ENCODE measurements around the gene TRMT1L.
"Not testable (repeated sequence)": the region's sequence is repeated elsewhere in the genome, so short reads cannot be mapped to it uniquely, and the experiment has no call there.

Gene TRMT1L

GRCh38 chr1:185156854-185157598 is at the start of gene TRMT1L, which contains the start of gene SWT1:
TSS of gene TRMT1L (minus strand) at chr1:185156953. CDS start at chr1:185156712, 241 bp downstream.
TSS of gene SWT1 (plus strand) at chr1:185157167. CDS start at chr1:185160842, 3,675 bp downstream.
- peak within 1 kb of the TSS; percentile 91 for H3K27ac ChIP-seq
- TF ChIP-seq CTCF (IDR thresholded peaks at IDR 0.05) = no peak
- TF ChIP-seq ZFX (IDR thresholded peaks at IDR 0.05; ENCODE audit: borderline replicate concordance) = no peak

GRCh38 chr1:185200889-185201288 is 44.1 kb upstream of the TRMT1L start:
- no peak overlapping the region for H3K27ac ChIP-seq
- TF ChIP-seq ZFX (IDR thresholded peaks at IDR 0.05; ENCODE audit: borderline replicate concordance) = no peak
- no peak for TF ChIP-seq CTCF (IDR thresholded peaks at IDR 0.05)

GRCh38 chr1:185198712-185199111 is 42.0 kb upstream of the TRMT1L start:
- H3K27ac ChIP-seq = not testable (repeated sequence)

GRCh38 chr1:185193756-185194155 is 37.0 kb upstream of the TRMT1L start:
- TF ChIP-seq ZFX (IDR thresholded peaks at IDR 0.05; ENCODE audit: borderline replicate concordance) (no peak), CTCF (IDR thresholded peaks at IDR 0.05) (no peak)
- H3K27ac ChIP-seq = no peak overlapping the region

GRCh38 chr1:185170291-185170848 is 13.6 kb upstream of the TRMT1L start:
- no peak overlapping the region for H3K27ac ChIP-seq
- TF ChIP-seq ZFX (IDR thresholded peaks at IDR 0.05; ENCODE audit: borderline replicate concordance) = no peak
- peak; percentile 99 for TF ChIP-seq CTCF (IDR thresholded peaks at IDR 0.05)

GRCh38 chr1:185166106-185166505 is 9.4 kb upstream of the TRMT1L start:
- H3K27ac ChIP-seq = no peak overlapping the region
- TF ChIP-seq ZFX (IDR thresholded peaks at IDR 0.05; ENCODE audit: borderline replicate concordance) = no peak
- TF ChIP-seq CTCF (IDR thresholded peaks at IDR 0.05) = no peak

- no peak overlapping the region for H3K27ac ChIP-seq
- TF ChIP-seq CTCF (IDR thresholded peaks at IDR 0.05) (no peak), ZFX (IDR thresholded peaks at IDR 0.05; ENCODE audit: borderline replicate concordance) (no peak)
These were observed 5.7 kb upstream of the TRMT1L start for GRCh38 chr1:185162491-185162890.

Data from 22Rv1 (cell line).